Activated CD4-positive, alpha-beta T cell treated with anti-CD3 and anti-CD28 coated beads, Interleukin-2, amount 50 U/mL, for 4 hours (primary cell): ENCODE results near the gene ZDHHC16.
"Not testable (repeated sequence)": the region's sequence is repeated elsewhere in the genome, so short reads cannot be mapped to it uniquely, and the experiment has no call there.

Source experiments
- DNase-seq, 2 experiments: peaks; one replicate each; pipeline ENCODE4 v3.0.0-alpha.2; 2020

The ZDHHC16 gene

GRCh38 chr10:97445722-97446639, at the start of gene ZDHHC16, which contains the start of gene EXOSC1:
TSS of gene ZDHHC16 (plus strand) at chr10:97446175. CDS start at chr10:97451676, 5,501 bp downstream.
TSS of gene EXOSC1 (minus strand) at chr10:97446006. CDS start at chr10:97445985, 21 bp downstream.
- peak; percentile 88 to 90 for DNase-seq

- DNase-seq, result peak; percentile 41 to 45
These were observed 46.0 kb upstream of the ZDHHC16 start for GRCh38 chr10:97399843-97400545.

- peak; percentile 71 to 76 for DNase-seq
These were observed 45.1 kb upstream of the ZDHHC16 start, which contains the start of gene RRP12 for GRCh38 chr10:97400665-97401454. TSS of gene RRP12 (minus strand) at chr10:97401340. CDS start at chr10:97401231, 109 bp downstream.

GRCh38 chr10:97401455-97401919, 44.5 kb upstream of the ZDHHC16 start:
- DNase-seq, result no peak

GRCh38 chr10:97404044-97404443, 41.9 kb upstream of the ZDHHC16 start:
- no peak for DNase-seq

GRCh38 chr10:97406064-97406463, 39.9 kb upstream of the ZDHHC16 start:
- no peak for DNase-seq

- DNase-seq, result not testable (repeated sequence)
These were observed 39.5 kb upstream of the ZDHHC16 start for GRCh38 chr10:97406483-97406882.

- peak; percentile 46 to 50 for DNase-seq
These were observed 38.6 kb upstream of the ZDHHC16 start for GRCh38 chr10:97407211-97407951.

- no peak for DNase-seq
These were observed 38.1 kb upstream of the ZDHHC16 start for GRCh38 chr10:97407952-97408248.

GRCh38 chr10:97408496-97408992, 37.4 kb upstream of the ZDHHC16 start:
- DNase-seq, result no peak

GRCh38 chr10:97411406-97411805, 34.6 kb upstream of the ZDHHC16 start:
- DNase-seq, result no peak

GRCh38 chr10:97412891-97413304, 33.1 kb upstream of the ZDHHC16 start:
- DNase-seq, result no peak

- DNase-seq, result no peak
These were observed 29.4 kb upstream of the ZDHHC16 start for GRCh38 chr10:97416565-97416964.

- not testable (repeated sequence) for DNase-seq
These were observed 22.2 kb upstream of the ZDHHC16 start for GRCh38 chr10:97423757-97424098.

GRCh38 chr10:97425964-97426775, 19.8 kb upstream of the ZDHHC16 start, which contains the start of gene PGAM1:
TSS of gene PGAM1 (plus strand) at chr10:97426191. CDS start at chr10:97426308, 117 bp downstream.
- peak; percentile 89 to 93 for DNase-seq

- DNase-seq, result no peak
These were observed 19.0 kb upstream of the ZDHHC16 start for GRCh38 chr10:97426776-97427570.

GRCh38 chr10:97427571-97428179, 18.3 kb upstream of the ZDHHC16 start:
- DNase-seq, result peak; percentile 40 to 44

- peak; percentile 42 to 49 for DNase-seq
These were observed 17.4 kb upstream of the ZDHHC16 start for GRCh38 chr10:97428572-97428981.

GRCh38 chr10:97434055-97434454, 11.9 kb upstream of the ZDHHC16 start:
- no peak for DNase-seq

- DNase-seq, result no peak
These were observed 11.4 kb upstream of the ZDHHC16 start for GRCh38 chr10:97434557-97434956.
